Stimulated activated memory B cell treated with anti-CD40 and anti-IgM and Interleukin-4, amounts not matched to agents 10 μg/mL and 1 μg/mL and 100 μg/mL, for 72 hours (primary cell): ENCODE measurements around the gene ARMC3.

Source experiments
- ATAC-seq: fragments of 150-1000 bp; cut with Tn5 transposase; 2 replicates; pipeline ENCODE4 v1.10.0; 2021
- H3K27ac Mint-ChIP-seq: one replicate; pipeline ENCODE4 v1.8.0; 2022; ENCODE audit warnings: mild to moderate bottlenecking, mixed read lengths
- H3K27me3 Mint-ChIP-seq: one replicate; pipeline ENCODE4 v1.8.0; 2022; ENCODE audit warnings: mixed read lengths
- H3K36me3 Mint-ChIP-seq: one replicate; pipeline ENCODE4 v1.8.0; 2022; ENCODE audit warnings: mixed read lengths
- H3K4me1 Mint-ChIP-seq: one replicate; pipeline ENCODE4 v1.8.0; 2022; ENCODE audit warnings: mixed read lengths
- H3K4me3 Mint-ChIP-seq: one replicate; pipeline ENCODE4 v1.8.0; 2022; ENCODE audit warnings: mild to moderate bottlenecking, moderate library complexity, mixed read lengths
- H3K9me3 Mint-ChIP-seq: one replicate; pipeline ENCODE4 v1.8.0; 2022; ENCODE audit warnings: mixed read lengths

Gene ARMC3

GRCh38 chr10:22959292-22959691 is 31.4 kb downstream of the ARMC3 start:
- H3K4me3 Mint-ChIP-seq, result no peak overlapping the region

DNA sequence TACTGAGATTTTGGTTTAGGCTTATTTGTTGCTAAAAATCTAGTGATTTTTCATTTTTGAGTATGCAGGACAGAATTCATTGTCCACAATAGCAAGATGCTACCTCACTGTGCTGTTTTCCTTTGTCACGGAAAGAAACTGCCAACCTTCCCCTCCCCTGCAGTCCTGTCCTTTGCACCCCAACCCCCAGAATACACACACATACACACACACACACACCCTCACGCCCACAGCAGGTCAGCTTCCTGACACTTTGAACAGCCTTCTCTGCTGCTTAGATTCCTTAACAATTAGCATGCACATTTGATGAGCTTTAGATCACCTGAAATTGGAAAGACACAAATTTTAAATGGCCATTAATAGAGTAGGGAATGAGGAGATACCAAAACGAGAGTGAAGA is 32.1 kb downstream of the ARMC3 start:
- no peak for ATAC-seq
- H3K36me3 Mint-ChIP-seq, result no peaks in the 10 kb centered on the region
- no peak overlapping the region for H3K27ac Mint-ChIP-seq
- no peaks in the 10 kb centered on the region for H3K4me1 Mint-ChIP-seq
- H3K9me3 Mint-ChIP-seq, result peaks cover 3% of the 10 kb centered on the region
- H3K4me3 Mint-ChIP-seq, result no peak overlapping the region
- no peaks in the 10 kb centered on the region for H3K27me3 Mint-ChIP-seq

More at GRCh38 chr10:22959292-22959691, 31.4 kb downstream of the ARMC3 start:
- Mint-ChIP-seq H3K36me3 (no peaks in the 10 kb centered on the region), H3K27ac (no peak overlapping the region), H3K27me3 (no peaks in the 10 kb centered on the region), H3K4me1 (no peaks in the 10 kb centered on the region), H3K9me3 (peaks cover 3% of the 10 kb centered on the region)
- no peak for ATAC-seq

- peaks cover 6% of the 10 kb centered on the region for H3K36me3 Mint-ChIP-seq
- peaks cover 10% of the 10 kb centered on the region for H3K4me1 Mint-ChIP-seq
- peaks cover 3% of the 10 kb centered on the region for H3K9me3 Mint-ChIP-seq
- no peak overlapping the region for H3K4me3 Mint-ChIP-seq
- no peak for ATAC-seq
- H3K27ac Mint-ChIP-seq, result no peak overlapping the region
- peaks cover 9% of the 10 kb centered on the region for H3K27me3 Mint-ChIP-seq
Observed at GRCh38 chr10:22962817-22963216, 35.0 kb downstream of the ARMC3 start.

GRCh38 chr10:22969704-22970103 is 41.9 kb downstream of the ARMC3 start:
- Mint-ChIP-seq H3K27ac (no peak overlapping the region), H3K9me3 (no peaks in the 10 kb centered on the region), H3K27me3 (peaks cover 9% of the 10 kb centered on the region), H3K36me3 (peaks cover 6% of the 10 kb centered on the region), H3K4me1 (peaks cover 10% of the 10 kb centered on the region), H3K4me3 (no peak overlapping the region)
- no peak for ATAC-seq

GRCh38 chr10:22976534-22976933 is 48.7 kb downstream of the ARMC3 start:
- ATAC-seq, result no peak

GRCh38 chr10:22977751-22978150 is 49.9 kb downstream of the ARMC3 start:
- H3K4me1 Mint-ChIP-seq, result no peaks in the 10 kb centered on the region
- no peaks in the 10 kb centered on the region for H3K27me3 Mint-ChIP-seq
- no peaks in the 10 kb centered on the region for H3K9me3 Mint-ChIP-seq
- H3K36me3 Mint-ChIP-seq, result no peaks in the 10 kb centered on the region
- H3K27ac Mint-ChIP-seq, result no peak overlapping the region
- no peak overlapping the region for H3K4me3 Mint-ChIP-seq
- no peak for ATAC-seq

More at GRCh38 chr10:22976534-22976933, 48.7 kb downstream of the ARMC3 start:
- Mint-ChIP-seq H3K4me3 (no peak overlapping the region), H3K36me3 (no peaks in the 10 kb centered on the region), H3K27me3 (no peaks in the 10 kb centered on the region), H3K4me1 (no peaks in the 10 kb centered on the region), H3K9me3 (no peaks in the 10 kb centered on the region), H3K27ac (no peak overlapping the region)

GRCh38 chr10:22978287-22978686 is 50.4 kb downstream of the ARMC3 start:
- Mint-ChIP-seq H3K27ac (no peak overlapping the region), H3K4me3 (no peak overlapping the region), H3K27me3 (no peaks in the 10 kb centered on the region), H3K4me1 (no peaks in the 10 kb centered on the region), H3K36me3 (no peaks in the 10 kb centered on the region), H3K9me3 (no peaks in the 10 kb centered on the region)
- ATAC-seq, result no peak

GRCh38 chr10:22978918-22979317 is 51.1 kb downstream of the ARMC3 start:
- no peaks in the 10 kb centered on the region for H3K9me3 Mint-ChIP-seq
- H3K27ac Mint-ChIP-seq, result no peak overlapping the region
- H3K27me3 Mint-ChIP-seq, result no peaks in the 10 kb centered on the region
- H3K4me1 Mint-ChIP-seq, result no peaks in the 10 kb centered on the region
- H3K36me3 Mint-ChIP-seq, result no peaks in the 10 kb centered on the region
- ATAC-seq, result no peak
- no peak overlapping the region for H3K4me3 Mint-ChIP-seq

DNA sequence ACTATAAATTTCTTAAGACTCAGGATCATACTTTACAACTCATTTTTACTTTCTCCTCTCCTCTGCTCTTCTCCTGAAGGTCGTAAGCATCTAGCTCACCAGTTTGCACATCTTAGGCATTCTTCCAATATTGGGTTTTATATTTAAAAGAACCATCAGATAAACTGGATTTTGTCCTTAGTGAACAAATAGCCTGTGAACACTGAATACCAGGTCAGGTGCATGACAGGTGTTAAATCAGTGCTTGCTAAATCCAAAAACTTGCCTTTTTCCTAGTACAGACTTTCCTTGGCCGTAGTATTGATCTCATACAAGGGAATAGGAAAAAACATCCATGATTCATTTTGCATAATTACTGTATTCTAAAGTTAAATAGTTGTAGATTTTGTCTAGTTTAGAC is 53.0 kb downstream of the ARMC3 start:
- Mint-ChIP-seq H3K36me3 (no peaks in the 10 kb centered on the region), H3K27me3 (no peaks in the 10 kb centered on the region), H3K27ac (no peak overlapping the region), H3K9me3 (no peaks in the 10 kb centered on the region), H3K4me3 (no peak overlapping the region), H3K4me1 (no peaks in the 10 kb centered on the region)
- no peak for ATAC-seq

- Mint-ChIP-seq H3K27ac (no peak overlapping the region), H3K9me3 (no peaks in the 10 kb centered on the region), H3K36me3 (no peaks in the 10 kb centered on the region), H3K27me3 (no peaks in the 10 kb centered on the region), H3K4me1 (no peaks in the 10 kb centered on the region), H3K4me3 (no peak overlapping the region)
- no peak for ATAC-seq
Observed at GRCh38 chr10:22984066-22984465, 56.2 kb downstream of the ARMC3 start.

GRCh38 chr10:22986771-22987542 is 59.1 kb downstream of the ARMC3 start:
- no peaks in the 10 kb centered on the region for H3K27me3 Mint-ChIP-seq
- H3K36me3 Mint-ChIP-seq, result no peaks in the 10 kb centered on the region
- H3K27ac Mint-ChIP-seq, result no peak overlapping the region
- H3K4me3 Mint-ChIP-seq, result no peak overlapping the region
- no peaks in the 10 kb centered on the region for H3K4me1 Mint-ChIP-seq
- no peak for ATAC-seq
- H3K9me3 Mint-ChIP-seq, result no peaks in the 10 kb centered on the region

DNA sequence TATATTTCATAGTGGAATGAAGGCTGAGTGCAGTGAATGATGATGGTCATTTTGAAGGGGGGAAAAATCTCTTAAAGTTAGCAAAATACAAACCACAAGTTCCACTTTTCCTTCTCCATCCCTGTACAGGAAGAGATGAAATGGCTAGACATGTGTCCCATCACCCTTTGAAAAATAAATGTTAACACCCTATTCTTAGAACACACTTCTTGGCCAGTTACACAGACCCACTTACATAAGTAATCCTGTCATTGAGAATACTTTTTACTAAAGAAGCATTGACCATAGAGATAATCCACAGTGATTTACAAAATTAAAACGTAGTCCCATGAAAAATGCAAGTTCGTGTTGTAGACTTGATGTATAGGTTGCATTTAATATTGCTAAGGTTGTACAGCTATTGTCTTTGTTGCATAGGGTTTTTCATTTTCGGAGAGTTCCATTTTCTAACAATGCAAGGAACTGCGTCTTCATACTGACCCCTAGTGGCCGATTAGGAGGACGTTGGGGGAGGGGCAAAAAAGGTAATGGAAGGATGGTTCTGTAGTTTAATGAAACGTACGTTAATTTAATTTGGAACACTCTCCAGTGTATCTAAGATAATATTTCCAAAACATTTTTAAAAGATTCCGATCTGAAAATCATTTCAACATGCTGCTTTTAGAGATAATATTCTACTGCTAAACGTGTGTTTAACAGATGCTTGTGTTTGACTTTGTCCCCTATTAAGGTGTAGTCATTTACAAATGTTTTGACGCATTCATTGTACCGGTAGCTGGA is 60.9 kb downstream of the ARMC3 start:
- Mint-ChIP-seq H3K36me3 (no peaks in the 10 kb centered on the region), H3K4me1 (no peaks in the 10 kb centered on the region), H3K27me3 (peaks cover 7% of the 10 kb centered on the region), H3K4me3 (no peak overlapping the region), H3K27ac (no peak overlapping the region), H3K9me3 (no peaks in the 10 kb centered on the region)
- ATAC-seq, result no peak

DNA sequence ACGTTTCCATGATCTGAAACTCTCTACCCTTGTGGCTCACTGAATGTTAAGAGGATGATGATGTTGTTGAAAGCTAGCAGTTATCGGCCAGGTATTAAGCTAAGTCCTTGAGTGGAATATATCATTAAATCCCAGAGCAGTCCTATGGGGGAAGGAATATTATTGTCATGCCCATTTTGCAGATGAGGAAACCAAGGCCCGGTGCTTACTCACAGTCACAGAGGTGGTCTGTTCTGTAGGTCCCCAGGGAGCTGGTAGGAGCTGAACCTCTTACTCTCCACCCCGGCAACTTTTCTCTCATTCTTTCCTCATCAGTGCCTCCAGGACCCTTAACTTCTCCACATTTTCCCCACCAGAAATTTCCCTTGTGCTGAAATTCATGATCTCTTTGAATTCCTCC is 62.6 kb downstream of the ARMC3 start:
- Mint-ChIP-seq H3K27me3 (peaks cover 19% of the 10 kb centered on the region), H3K36me3 (no peaks in the 10 kb centered on the region), H3K4me3 (no peak overlapping the region), H3K9me3 (no peaks in the 10 kb centered on the region), H3K27ac (no peak overlapping the region), H3K4me1 (no peaks in the 10 kb centered on the region)
- no peak for ATAC-seq

DNA sequence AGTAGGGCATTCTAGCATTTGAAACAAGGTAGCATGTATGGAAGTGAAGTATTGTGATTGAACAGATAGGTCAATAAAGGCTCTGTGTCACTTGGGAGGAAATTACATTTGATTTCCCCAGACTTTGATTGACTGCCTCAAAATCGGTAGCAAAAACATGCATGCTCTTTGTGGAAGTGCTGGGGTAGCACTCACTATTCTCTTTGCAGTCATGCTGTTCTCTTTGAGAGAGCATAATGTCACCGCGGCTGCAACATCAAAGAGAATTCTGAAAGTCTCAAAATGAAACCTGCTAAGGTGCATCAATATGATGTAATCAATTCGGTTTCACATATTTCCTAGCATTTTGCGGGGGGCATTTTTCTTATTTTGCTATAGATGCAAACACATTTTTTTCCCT is 64.2 kb downstream of the ARMC3 start:
- Mint-ChIP-seq H3K4me3 (no peak overlapping the region), H3K27ac (no peak overlapping the region), H3K4me1 (no peaks in the 10 kb centered on the region), H3K27me3 (peaks cover 19% of the 10 kb centered on the region), H3K9me3 (no peaks in the 10 kb centered on the region), H3K36me3 (no peaks in the 10 kb centered on the region)
- ATAC-seq, result no peak

DNA sequence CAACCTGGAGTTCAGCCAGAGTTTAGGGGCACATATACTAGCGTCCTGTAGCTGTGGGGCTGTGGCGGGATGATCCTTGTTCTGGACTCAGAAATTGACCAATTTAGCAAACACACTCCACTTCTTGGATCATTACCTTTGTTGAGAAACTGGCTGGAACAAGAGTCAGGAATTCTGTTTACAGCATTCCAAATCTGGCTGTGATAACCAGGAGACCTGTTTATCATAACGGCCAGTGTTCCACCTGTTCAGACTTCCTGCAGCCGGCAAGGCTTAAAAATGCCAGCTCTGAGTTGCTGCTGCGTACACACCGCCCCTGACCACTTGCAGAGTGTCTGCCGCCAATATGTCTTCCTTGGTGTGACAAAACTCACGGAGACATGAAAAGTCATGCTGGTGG is 64.8 kb downstream of the ARMC3 start:
- no peak for ATAC-seq
- Mint-ChIP-seq H3K36me3 (no peaks in the 10 kb centered on the region), H3K27ac (no peak overlapping the region), H3K4me3 (no peak overlapping the region), H3K4me1 (no peaks in the 10 kb centered on the region), H3K27me3 (peaks cover 19% of the 10 kb centered on the region), H3K9me3 (no peaks in the 10 kb centered on the region)

DNA sequence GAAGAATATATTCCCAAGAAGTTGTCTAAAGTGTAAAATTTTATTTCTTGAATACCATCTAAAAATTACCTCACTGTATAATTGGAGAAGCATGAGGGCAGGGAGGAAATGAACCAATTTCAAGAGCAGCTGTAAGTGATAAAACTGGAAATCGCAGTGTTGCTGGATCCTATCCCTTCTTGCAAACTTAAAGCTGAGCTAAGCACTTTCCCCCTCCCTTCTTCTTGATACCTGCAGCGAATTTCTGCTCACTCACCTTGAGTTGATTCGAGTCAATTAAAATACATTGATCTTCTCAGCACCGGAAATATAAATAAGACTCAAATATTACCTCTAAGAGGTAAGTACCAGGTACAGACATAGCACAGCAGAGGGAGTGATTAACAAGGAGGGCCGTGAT is 65.5 kb downstream of the ARMC3 start:
- H3K4me1 Mint-ChIP-seq, result no peaks in the 10 kb centered on the region
- ATAC-seq, result no peak
- H3K27me3 Mint-ChIP-seq, result peaks cover 19% of the 10 kb centered on the region
- H3K36me3 Mint-ChIP-seq, result no peaks in the 10 kb centered on the region
- H3K4me3 Mint-ChIP-seq, result no peak overlapping the region
- H3K27ac Mint-ChIP-seq, result no peak overlapping the region
- H3K9me3 Mint-ChIP-seq, result no peaks in the 10 kb centered on the region
